GM13976 (cell line): ENCODE results near the gene PHF8.

Experiments used
- DNase-seq: peaks from one replicate; pipeline ENCODE4 v3.0.0; 2012; ENCODE audit warnings: low spot score
- CTCF ChIP-seq: IDR thresholded peaks from 2 replicates; pipeline ENCODE4 v1.5.1; 2012; ENCODE audit warnings: borderline replicate concordance, mild to moderate bottlenecking; ENCODE audit not compliant: insufficient read depth; ENCODE audit errors: extremely low read depth, missing control alignments, control extremely low read depth
- in situ Hi-C: fragments of 300-500 bp; cut with MboI; formaldehyde crosslinking; loops from one replicate; pipeline ENCODE4 v1.12.0; 2022; ENCODE audit warnings: low sequenced_read_pairs, mixed read lengths, inconsistent platforms; ENCODE audit not compliant: unreplicated experiment

PHF8 gene

GRCh38 chrX:53930515-53931380, 113.5 kb downstream of the PHF8 start:
- no peak for TF ChIP-seq CTCF
- DNase-seq = no peak
- in situ Hi-C loops = no loop called here

GRCh38 chrX:53926030-53926429, 118.2 kb downstream of the PHF8 start:
- DNase-seq = no peak
- in situ Hi-C loops = no loop called here
- TF ChIP-seq CTCF = no peak

- no peak for TF ChIP-seq CTCF
- DNase-seq = no peak
- in situ Hi-C loops = no loop called here
Measured at GRCh38 chrX:53918702-53919101, 125.6 kb downstream of the PHF8 start.

- in situ Hi-C loops = no loop called here
- DNase-seq = no peak
- no peak for TF ChIP-seq CTCF
Measured at GRCh38 chrX:53900623-53901022, 143.7 kb downstream of the PHF8 start.

- TF ChIP-seq CTCF = no peak
- in situ Hi-C loops = no loop called here
Measured at GRCh38 chrX:53895270-53895669, 149.0 kb downstream of the PHF8 start.

More at GRCh38 chrX:53895270-53895669, 149.0 kb downstream of the PHF8 start:
- DNase-seq = no peak
